Brain microvascular endothelial cell (primary cell): ENCODE data around the gene PPP2R5A.
"Not testable (repeated sequence)": the region's sequence is repeated elsewhere in the genome, so short reads cannot be mapped to it uniquely, and the experiment has no call there.

ENCODE experiments used
- DNase-seq: peaks from one replicate; pipeline ENCODE4 v3.0.0-alpha.2; 2020
- H3K27ac ChIP-seq: fragments of 250-450 bp; sonication (Bioruptor Pico); 2 replicates; pipeline ENCODE4 v1.5.1; 2020; ENCODE audit warnings: mild to moderate bottlenecking, moderate library complexity
- H3K27me3 ChIP-seq: fragments of 250-450 bp; sonication (Bioruptor Pico); replicated peaks from 2 replicates; pipeline ENCODE4 v1.5.1; 2020; ENCODE audit warnings: mild to moderate bottlenecking
- H3K36me3 ChIP-seq: fragments of 250-450 bp; sonication (Bioruptor Pico); replicated peaks from 2 replicates; pipeline ENCODE4 v1.5.1; 2020; ENCODE audit warnings: mild to moderate bottlenecking
- H3K4me3 ChIP-seq: 2 replicates; pipeline ENCODE4 v1.5.1; 2011; ENCODE audit warnings: low read depth, mild to moderate bottlenecking, control low read depth, low read length, moderate library complexity
- CTCF ChIP-seq: IDR thresholded peaks from 2 replicates; pipeline ENCODE4 v1.5.1; 2011; ENCODE audit warnings: low read depth, mild to moderate bottlenecking, moderate library complexity, low read length, control low read depth, inconsistent platforms; ENCODE audit errors: missing control alignments
- in situ Hi-C: cut with HindIII; loops from 2 replicates; pipeline ENCODE4 v1.10.0; 2017; ENCODE audit warnings: low sequenced_read_pairs, low pct_ligation_motif_present

Gene PPP2R5A

GRCh38 chr1:212294983-212295382 is 9.8 kb downstream of the PPP2R5A start:
- no peak overlapping the region for H3K4me3 ChIP-seq
- H3K36me3 ChIP-seq = no peaks in the 10 kb centered on the region
- H3K27ac ChIP-seq = no peak overlapping the region
- H3K27me3 ChIP-seq = no peaks in the 10 kb centered on the region
- no peak for TF ChIP-seq CTCF
- no peak for DNase-seq
- in situ Hi-C loops = no loop called here

- no peak for DNase-seq
- no peaks in the 10 kb centered on the region for H3K36me3 ChIP-seq
- H3K27me3 ChIP-seq = no peaks in the 10 kb centered on the region
- no peak overlapping the region for H3K4me3 ChIP-seq
- no peak for TF ChIP-seq CTCF
- in situ Hi-C loops = no loop called here
- H3K27ac ChIP-seq = no peak overlapping the region
Measured at GRCh38 chr1:212295579-212295978, 10.4 kb downstream of the PPP2R5A start.

- Histone ChIP-seq H3K27ac (no peak overlapping the region), H3K27me3 (no peaks in the 10 kb centered on the region), H3K36me3 (no peaks in the 10 kb centered on the region), H3K4me3 (no peak overlapping the region)
- DNase-seq = no peak
- no peak for TF ChIP-seq CTCF
- in situ Hi-C loops = no loop called here
Measured at GRCh38 chr1:212297338-212297737, 12.1 kb downstream of the PPP2R5A start.

GRCh38 chr1:212301580-212301979 is 16.4 kb downstream of the PPP2R5A start:
- no peak for DNase-seq
- H3K27me3 ChIP-seq = no peaks in the 10 kb centered on the region
- no peak for TF ChIP-seq CTCF
- H3K27ac ChIP-seq = no peak overlapping the region
- no peak overlapping the region for H3K4me3 ChIP-seq
- in situ Hi-C loops = no loop called here
- H3K36me3 ChIP-seq = no peaks in the 10 kb centered on the region

- Histone ChIP-seq H3K27ac (no peak overlapping the region), H3K36me3 (no peaks in the 10 kb centered on the region), H3K4me3 (no peak overlapping the region), H3K27me3 (no peaks in the 10 kb centered on the region)
- no peak for TF ChIP-seq CTCF
- DNase-seq = peak; percentile 37
- in situ Hi-C loops = no loop called here
Measured at GRCh38 chr1:212302745-212303383, 17.7 kb downstream of the PPP2R5A start.

GRCh38 chr1:212305342-212305741 is 20.1 kb downstream of the PPP2R5A start:
- in situ Hi-C loops = no loop called here
- DNase-seq = no peak
- no peak overlapping the region for H3K4me3 ChIP-seq
- no peak overlapping the region for H3K27ac ChIP-seq
- H3K36me3 ChIP-seq = no peaks in the 10 kb centered on the region
- TF ChIP-seq CTCF = no peak
- no peaks in the 10 kb centered on the region for H3K27me3 ChIP-seq

GRCh38 chr1:212305984-212306452 is 20.8 kb downstream of the PPP2R5A start:
- H3K27ac ChIP-seq, DNase-seq, H3K27me3 ChIP-seq, H3K4me3 ChIP-seq, H3K36me3 ChIP-seq, in situ Hi-C loops: not testable (repeated sequence)
